Trophoblast cell (in vitro differentiated cells and primary cell): Measurements from ENCODE around the gene UBQLN4.
"Not testable (repeated sequence)": the region's sequence is repeated elsewhere in the genome, so short reads cannot be mapped to it uniquely, and the experiment has no call there.

ENCODE experiments used
- DNase-seq, 2 donors: peaks; one replicate each; pipeline ENCODE4 v3.0.0-alpha.2; 2016
- H2AFZ ChIP-seq: 2 replicates; pipeline ENCODE4 v1.6.1; 2013; ENCODE audit warnings: low read length, moderate library complexity, mild to moderate bottlenecking; ENCODE audit not compliant: insufficient read depth, poor library complexity
- H2AK5ac ChIP-seq: 2 replicates; pipeline ENCODE4 v1.6.1; 2013; ENCODE audit warnings: mild to moderate bottlenecking, low read length
- H2BK120ac ChIP-seq: 2 replicates; pipeline ENCODE4 v1.6.1; 2013; ENCODE audit warnings: low read length, mild to moderate bottlenecking, moderate library complexity; ENCODE audit not compliant: insufficient read depth, poor library complexity
- H2BK12ac ChIP-seq: 2 replicates; pipeline ENCODE4 v1.6.1; 2013; ENCODE audit warnings: mild to moderate bottlenecking, low read length, moderate library complexity
- H2BK5ac ChIP-seq: 2 replicates; pipeline ENCODE4 v1.6.1; 2013; ENCODE audit warnings: low read length, low read depth, moderate library complexity, mild to moderate bottlenecking; ENCODE audit not compliant: poor library complexity
- H3K14ac ChIP-seq: 2 replicates; pipeline ENCODE4 v1.6.1; 2013; ENCODE audit warnings: mild to moderate bottlenecking, low read length
- H3K18ac ChIP-seq: 2 replicates; pipeline ENCODE4 v1.6.1; 2013; ENCODE audit warnings: mild to moderate bottlenecking, low read length
- H3K23ac ChIP-seq: 2 replicates; pipeline ENCODE4 v1.6.1; 2013; ENCODE audit warnings: low read length
- H3K27ac ChIP-seq: 2 replicates; pipeline ENCODE4 v1.5.1; 2013; ENCODE audit warnings: low read depth, mild to moderate bottlenecking, inconsistent platforms, low read length, moderate library complexity
- H3K27me3 ChIP-seq: 2 replicates; pipeline ENCODE4 v1.6.1; 2013; ENCODE audit warnings: inconsistent platforms, mild to moderate bottlenecking, low read length, moderate library complexity; ENCODE audit not compliant: insufficient read depth
- H3K36me3 ChIP-seq, 2 experiments: 1 replicate in 1 of 2; 2 replicates in 1 of 2; pipeline ENCODE4 v1.6.1; 2013; ENCODE audit warnings: low read length in 2 of 2, mild to moderate bottlenecking in 2 of 2, moderate library complexity in 1 of 2; ENCODE audit not compliant: insufficient read depth in 2 of 2, control insufficient read depth in 1 of 2
- H3K4ac ChIP-seq: 2 replicates; pipeline ENCODE4 v1.6.1; 2013; ENCODE audit warnings: low read depth, mild to moderate bottlenecking, low read length, moderate library complexity
- H3K4me1 ChIP-seq, 2 experiments: 1 replicate in 1 of 2; 2 replicates in 1 of 2; pipeline ENCODE4 v1.6.1; 2013; ENCODE audit warnings: low read length in 2 of 2, mild to moderate bottlenecking in 2 of 2, moderate library complexity in 1 of 2; ENCODE audit not compliant: insufficient read depth in 2 of 2, control insufficient read depth in 1 of 2
- H3K4me2 ChIP-seq: 2 replicates; pipeline ENCODE4 v1.6.1; 2013; ENCODE audit warnings: inconsistent platforms, mild to moderate bottlenecking, low read length, moderate library complexity
- H3K4me3 ChIP-seq: 2 replicates; pipeline ENCODE4 v1.5.1; 2013; ENCODE audit warnings: mild to moderate bottlenecking, low read depth, low read length, inconsistent platforms
- H3K79me1 ChIP-seq: one replicate; pipeline ENCODE4 v1.6.1; 2013; ENCODE audit warnings: low read length
- H3K79me2 ChIP-seq: 2 replicates; pipeline ENCODE4 v1.6.1; 2013; ENCODE audit warnings: low read length, mild to moderate bottlenecking; ENCODE audit not compliant: control insufficient read depth, insufficient read depth, poor library complexity
- H3K9ac ChIP-seq: 2 replicates; pipeline ENCODE4 v1.6.1; 2013; ENCODE audit warnings: mild to moderate bottlenecking, low read length
- H3K9me3 ChIP-seq: 2 replicates; pipeline ENCODE4 v1.6.1; 2013; ENCODE audit warnings: low read depth, mild to moderate bottlenecking, control low read depth, inconsistent platforms, low read length; ENCODE audit not compliant: insufficient read depth
- H4K12ac ChIP-seq: 2 replicates; pipeline ENCODE4 v1.6.1; 2013; ENCODE audit warnings: low read depth, mild to moderate bottlenecking, low read length, moderate library complexity
- H4K8ac ChIP-seq: 2 replicates; pipeline ENCODE4 v1.6.1; 2013; ENCODE audit warnings: low read depth, mild to moderate bottlenecking, low read length, moderate library complexity
- H4K91ac ChIP-seq: one replicate; pipeline ENCODE4 v1.6.1; 2013; ENCODE audit warnings: low read depth, mild to moderate bottlenecking, low read length, moderate library complexity
- WGBS: extraction: QIAGEN DNeasy Blood & Tissue Kit; methylation state at CpG from one replicate; pipeline ENCODE4 v1.1.7; 2013; ENCODE audit warnings: missing lambda C conversion rate; ENCODE audit not compliant: insufficient read length, insufficient coverage; ENCODE audit errors: extremely low coverage; 5-methylcytosine and 5-hydroxymethylcytosine counted together

UBQLN4 gene

DNA sequence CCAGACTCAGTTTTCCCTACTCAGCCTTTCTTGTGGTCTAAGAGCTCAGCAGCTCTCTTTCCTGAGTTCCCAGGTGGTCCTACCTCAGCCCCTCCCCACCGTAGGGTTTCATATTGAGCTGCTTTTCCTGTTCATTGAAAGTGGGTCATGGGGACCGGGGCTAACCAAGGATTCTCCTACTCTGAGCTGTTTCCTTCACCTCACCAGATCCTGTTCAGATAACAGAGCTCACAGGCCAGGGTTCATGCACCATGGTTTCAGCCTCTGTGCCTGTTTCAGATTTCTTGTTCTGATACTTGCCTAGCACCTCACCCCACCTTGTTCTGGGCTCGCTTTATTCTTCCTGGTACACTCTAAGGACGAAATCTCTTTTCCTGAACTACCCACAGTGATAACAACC, 8.5 kb downstream of the UBQLN4 start:
- Histone ChIP-seq H3K27me3 (no peaks in the 10 kb centered on the region), H3K18ac (no peak overlapping the region), H3K4me3 (no peak overlapping the region), H3K79me1 (no peaks in the 10 kb centered on the region), H2AK5ac (no peak overlapping the region), H3K14ac (no peak overlapping the region), H3K4me1 (peaks cover 0 to 3% of the 10 kb centered on the region in 2 experiments), H3K36me3 (peaks cover 36 to 54% of the 10 kb centered on the region in 2 experiments), H3K79me2 (no peaks in the 10 kb centered on the region), H4K91ac (no peak overlapping the region), H3K4me2 (no peak overlapping the region), H3K9me3 (no peaks in the 10 kb centered on the region), H3K4ac (no peak overlapping the region), H2BK12ac (no peak overlapping the region), H2AFZ (no peak overlapping the region), H4K12ac (no peak overlapping the region), H3K27ac (no peak overlapping the region), H2BK120ac (no peak overlapping the region), H3K9ac (peak overlapping the region; percentile 4), H4K8ac (no peak overlapping the region), H2BK5ac (no peak overlapping the region), H3K23ac (no peak overlapping the region)
- no peak for DNase-seq
- no CpG with 5 or more reads among the region's 4 CpGs for WGBS

DNA sequence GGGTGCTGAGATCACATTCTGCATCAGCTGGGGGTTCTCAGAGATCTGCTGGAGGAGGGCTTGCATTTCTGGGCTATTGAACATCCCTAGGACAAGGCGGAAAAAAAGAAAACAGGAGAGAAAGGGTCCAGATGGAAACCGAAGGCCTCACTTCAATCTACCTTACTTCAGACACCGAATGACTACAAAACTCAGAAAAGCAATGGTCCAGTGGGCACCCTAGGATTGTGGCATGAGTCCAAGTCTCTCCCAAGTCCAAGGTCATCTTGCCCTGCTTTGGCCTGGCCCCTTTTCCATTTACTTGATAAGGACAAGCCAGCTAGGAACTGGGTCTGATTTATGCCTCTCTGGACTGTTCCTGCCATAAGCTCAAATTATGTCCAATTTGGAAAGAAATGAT, 10.8 kb downstream of the UBQLN4 start:
- H3K4me1 ChIP-seq = peaks cover 0 to 3% of the 10 kb centered on the region in 2 experiments

DNA sequence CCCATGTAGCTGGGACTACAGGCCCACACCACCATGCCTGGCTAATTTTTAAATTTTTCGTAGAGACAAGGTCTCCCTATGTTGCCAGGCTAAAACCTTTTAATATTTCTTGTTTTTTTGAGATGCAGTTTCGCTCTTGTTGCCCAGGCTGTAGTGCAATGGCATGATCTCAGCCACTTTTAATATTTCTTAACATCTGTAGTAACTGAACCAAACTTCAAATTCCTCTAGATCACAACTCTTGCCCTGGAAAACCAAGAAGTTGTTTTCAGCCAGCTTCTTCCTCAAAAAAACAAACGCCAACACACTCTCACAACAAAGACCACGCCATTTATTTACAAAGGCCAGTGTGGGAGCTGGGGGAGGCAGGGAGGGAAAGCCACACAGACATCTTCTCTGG, 18.6 kb downstream of the UBQLN4 start:
- not testable (repeated sequence) for H3K27ac ChIP-seq, H3K14ac ChIP-seq, H3K4me1 ChIP-seq, H3K4me2 ChIP-seq, H3K79me2 ChIP-seq, H4K91ac ChIP-seq, H2BK120ac ChIP-seq, H2AFZ ChIP-seq, H2BK12ac ChIP-seq, H3K18ac ChIP-seq, H3K23ac ChIP-seq, H3K9ac ChIP-seq, H3K27me3 ChIP-seq, H3K4me3 ChIP-seq, DNase-seq, H2AK5ac ChIP-seq, H3K4ac ChIP-seq, H3K79me1 ChIP-seq, H4K8ac ChIP-seq, H3K9me3 ChIP-seq, H2BK5ac ChIP-seq, H4K12ac ChIP-seq
- peaks cover 8 to 21% of the 10 kb centered on the region in 2 experiments for H3K36me3 ChIP-seq
- WGBS = no CpG with 5 or more reads among the region's 4 CpGs

More for the DNA sequence above, 10.8 kb downstream of the UBQLN4 start:
- Histone ChIP-seq H4K12ac (no peak overlapping the region), H3K79me2 (no peaks in the 10 kb centered on the region), H2AFZ (no peak overlapping the region), H4K8ac (no peak overlapping the region), H3K36me3 (peaks cover 27 to 44% of the 10 kb centered on the region in 2 experiments), H3K79me1 (no peaks in the 10 kb centered on the region), H2AK5ac (no peak overlapping the region), H2BK5ac (no peak overlapping the region), H3K27ac (no peak overlapping the region), H3K18ac (no peak overlapping the region), H4K91ac (no peak overlapping the region), H3K4ac (no peak overlapping the region), H3K4me3 (no peak overlapping the region), H3K9me3 (no peaks in the 10 kb centered on the region), H2BK120ac (no peak overlapping the region), H3K9ac (no peak overlapping the region), H3K4me2 (no peak overlapping the region), H3K14ac (no peak overlapping the region), H3K27me3 (no peaks in the 10 kb centered on the region), H2BK12ac (no peak overlapping the region), H3K23ac (no peak overlapping the region)
- WGBS = no CpG with 5 or more reads among the region's 3 CpGs
- no peak for DNase-seq

DNA sequence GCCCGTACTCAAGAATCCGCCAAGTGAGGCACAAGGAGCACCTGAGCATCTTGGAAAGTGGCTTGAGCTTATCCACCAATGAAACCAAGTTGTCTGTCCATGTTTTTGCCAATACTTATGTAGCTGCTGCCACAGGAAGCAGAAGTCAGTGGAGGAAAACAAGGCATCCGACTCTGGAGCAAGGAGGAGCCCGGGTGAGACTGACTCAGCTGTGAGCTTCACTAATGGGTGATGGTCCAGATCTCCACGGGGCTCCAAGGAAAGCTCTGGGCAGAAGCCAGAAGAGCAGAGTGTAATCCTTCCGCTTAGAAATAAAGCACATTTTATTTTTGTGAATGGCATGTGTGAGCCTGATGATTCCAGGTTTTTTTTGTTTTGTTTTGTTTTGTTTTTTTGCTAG, 20.6 kb downstream of the UBQLN4 start:
- no peak for DNase-seq
- H3K4ac ChIP-seq = no peak overlapping the region
- no peaks in the 10 kb centered on the region for H3K4me1 ChIP-seq
- H3K9ac ChIP-seq = no peak overlapping the region
- H2AK5ac ChIP-seq = no peak overlapping the region
- H2BK5ac ChIP-seq = no peak overlapping the region
- no peak overlapping the region for H3K4me3 ChIP-seq
- no CpG with 5 or more reads among the region's 6 CpGs for WGBS
- H2BK120ac ChIP-seq = no peak overlapping the region
- H3K9me3 ChIP-seq = no peaks in the 10 kb centered on the region
- H3K4me2 ChIP-seq = no peak overlapping the region
- H3K27ac ChIP-seq = no peak overlapping the region
- H3K79me1 ChIP-seq = no peaks in the 10 kb centered on the region
- no peak overlapping the region for H3K18ac ChIP-seq
- no peaks in the 10 kb centered on the region for H3K27me3 ChIP-seq
- no peak overlapping the region for H4K91ac ChIP-seq
- no peak overlapping the region for H3K14ac ChIP-seq
- no peak overlapping the region for H4K8ac ChIP-seq
- peaks cover 5 to 13% of the 10 kb centered on the region in 2 experiments for H3K36me3 ChIP-seq
- H4K12ac ChIP-seq = no peak overlapping the region
- no peaks in the 10 kb centered on the region for H3K79me2 ChIP-seq
- no peak overlapping the region for H3K23ac ChIP-seq
- H2BK12ac ChIP-seq = no peak overlapping the region
- H2AFZ ChIP-seq = no peak overlapping the region
